H9 (cell line): ENCODE measurements around the gene ZNF709. TPM values are rescaled to one million over a fixed set of nuclear protein-coding genes. Genes with fewer than 3 reads are reported as not detected.
A peak's percentile ranks its signal among the peaks of the same experiment; 100 is the strongest.

ENCODE experiments used
- DNase-seq: peaks from one replicate; pipeline ENCODE4 v3.0.0-alpha.2; 2017
- H2AFZ ChIP-seq: one replicate; pipeline ENCODE4 v1.6.1; 2013; ENCODE audit warnings: mild to moderate bottlenecking, low read length, control low read depth, moderate library complexity
- H2AK5ac ChIP-seq: 2 replicates; pipeline ENCODE4 v1.6.1; 2013; ENCODE audit warnings: low read length, control low read depth, mixed read lengths; ENCODE audit not compliant: insufficient read length
- H2BK120ac ChIP-seq: one replicate; pipeline ENCODE4 v1.6.1; 2013; ENCODE audit warnings: low read depth, mild to moderate bottlenecking, low read length, control low read depth, inconsistent platforms; ENCODE audit not compliant: poor library complexity, severe bottlenecking
- H2BK12ac ChIP-seq: 2 replicates; pipeline ENCODE4 v1.6.1; 2013; ENCODE audit warnings: low read length, control low read depth, mixed read lengths, low read depth; ENCODE audit not compliant: insufficient read length
- H2BK15ac ChIP-seq: 2 replicates; pipeline ENCODE4 v1.6.1; 2013; ENCODE audit warnings: low read depth, low read length, control low read depth
- H2BK20ac ChIP-seq: one replicate; pipeline ENCODE4 v1.6.1; 2013; ENCODE audit warnings: low read depth, mild to moderate bottlenecking, low read length, control low read depth, inconsistent platforms; ENCODE audit not compliant: poor library complexity, severe bottlenecking
- H2BK5ac ChIP-seq: 2 replicates; pipeline ENCODE4 v1.6.1; 2013; ENCODE audit warnings: low read length, control low read depth, mixed read lengths; ENCODE audit not compliant: insufficient read length
- H3K14ac ChIP-seq: 2 replicates; pipeline ENCODE4 v1.6.1; 2013; ENCODE audit warnings: low read length, control low read depth; ENCODE audit not compliant: insufficient read depth
- H3K18ac ChIP-seq: 2 replicates; pipeline ENCODE4 v1.6.1; 2013; ENCODE audit warnings: low read depth, mild to moderate bottlenecking, mixed read lengths, low read length, control low read depth; ENCODE audit not compliant: insufficient read length
- H3K23ac ChIP-seq: 2 replicates; pipeline ENCODE4 v1.6.1; 2013; ENCODE audit warnings: low read length, control low read depth, mixed read lengths, low read depth; ENCODE audit not compliant: insufficient read length
- H3K23me2 ChIP-seq: 2 replicates; pipeline ENCODE4 v1.6.1; 2013; ENCODE audit warnings: low read depth, mild to moderate bottlenecking, mixed read lengths, low read length, control low read depth; ENCODE audit not compliant: insufficient read length, poor library complexity, severe bottlenecking
- H3K27ac ChIP-seq: 2 replicates; pipeline ENCODE4 v1.5.1; 2013; ENCODE audit warnings: low read length, control low read depth, mixed read lengths, low read depth; ENCODE audit not compliant: insufficient read length
- H3K27me3 ChIP-seq: 2 replicates; pipeline ENCODE4 v1.6.1; 2013; ENCODE audit warnings: low read length, control low read depth, inconsistent platforms; ENCODE audit not compliant: insufficient read depth
- H3K4ac ChIP-seq: 2 replicates; pipeline ENCODE4 v1.6.1; 2013; ENCODE audit warnings: low read depth, mild to moderate bottlenecking, control low read depth, inconsistent platforms, low read length, moderate library complexity
- H3K4me1 ChIP-seq: 2 replicates; pipeline ENCODE4 v1.6.1; 2013; ENCODE audit warnings: low read length, control low read depth, inconsistent platforms; ENCODE audit not compliant: insufficient read depth
- H3K4me2 ChIP-seq: 2 replicates; pipeline ENCODE4 v1.6.1; 2013; ENCODE audit warnings: low read length, control low read depth, mixed read lengths; ENCODE audit not compliant: insufficient read length, insufficient read depth
- H3K56ac ChIP-seq: 2 replicates; pipeline ENCODE4 v1.6.1; 2013; ENCODE audit warnings: low read depth, mild to moderate bottlenecking, mixed read lengths, low read length, control low read depth; ENCODE audit not compliant: insufficient read length
- H3K79me1 ChIP-seq: 2 replicates; pipeline ENCODE4 v1.6.1; 2013; ENCODE audit warnings: low read depth, mild to moderate bottlenecking, moderate library complexity, low read length, control low read depth, inconsistent platforms; ENCODE audit not compliant: insufficient read depth, poor library complexity, severe bottlenecking
- H3K79me2 ChIP-seq: 2 replicates; pipeline ENCODE4 v1.6.1; 2013; ENCODE audit warnings: low read length, control low read depth, inconsistent platforms; ENCODE audit not compliant: insufficient read depth
- H3K9ac ChIP-seq: 2 replicates; pipeline ENCODE4 v1.6.1; 2013; ENCODE audit warnings: low read length, control low read depth, mixed read lengths; ENCODE audit not compliant: insufficient read length; ENCODE audit errors: extremely low read depth
- H3K9me3 ChIP-seq: one replicate; pipeline ENCODE4 v1.6.1; 2013; ENCODE audit warnings: low read depth, low read length, inconsistent platforms; ENCODE audit not compliant: control insufficient read depth
- H3T11ph ChIP-seq: one replicate; pipeline ENCODE4 v1.6.1; 2013; ENCODE audit warnings: mild to moderate bottlenecking, low read length, control low read depth, inconsistent platforms
- H4K20me1 ChIP-seq: one replicate; pipeline ENCODE4 v1.6.1; 2013; ENCODE audit not compliant: control insufficient read depth, insufficient read length, insufficient read depth
- H4K5ac ChIP-seq: 2 replicates; pipeline ENCODE4 v1.6.1; 2013; ENCODE audit warnings: low read depth, mild to moderate bottlenecking, mixed read lengths, low read length, control low read depth; ENCODE audit not compliant: insufficient read length
- H4K8ac ChIP-seq: replicated peaks from 2 replicates; pipeline ENCODE4 v1.6.1; 2013; ENCODE audit warnings: low read length, control low read depth, mixed read lengths, low read depth; ENCODE audit not compliant: insufficient read length
- H4K91ac ChIP-seq: 2 replicates; pipeline ENCODE4 v1.6.1; 2013; ENCODE audit warnings: low read depth, mild to moderate bottlenecking, moderate library complexity, mixed read lengths, low read length, control low read depth; ENCODE audit not compliant: insufficient read length
- H3K27ac Mint-ChIP-seq, 3 experiments: 2 replicates in 2 of 3; 3 replicates in 1 of 3; pipeline ENCODE4 v1.8.0; 2020 to 2021; ENCODE audit warnings: mixed read lengths in 3 of 3, mild to moderate bottlenecking in 1 of 3, moderate library complexity in 1 of 3
- H3K27me3 Mint-ChIP-seq: 2 replicates; pipeline ENCODE4 v1.8.0; 2021; ENCODE audit warnings: low read depth, mild to moderate bottlenecking, moderate library complexity, mixed read lengths
- H3K36me3 Mint-ChIP-seq, 3 experiments: 2 replicates in 2 of 3; 3 replicates in 1 of 3; pipeline ENCODE4 v1.8.0; 2020 to 2021; ENCODE audit warnings: low read depth in 3 of 3, mixed read lengths in 3 of 3; ENCODE audit not compliant: insufficient read depth in 1 of 3
- H3K4me1 Mint-ChIP-seq, 2 experiments: 2 replicates each; pipeline ENCODE4 v1.8.0; 2020; ENCODE audit warnings: mixed read lengths in 2 of 2
- H3K4me3 Mint-ChIP-seq, 2 experiments: 2 replicates in 1 of 2; 3 replicates in 1 of 2; pipeline ENCODE4 v1.8.0; 2020 to 2021; ENCODE audit warnings: mild to moderate bottlenecking in 2 of 2, mixed read lengths in 2 of 2, moderate library complexity in 1 of 2
- H3K9me3 Mint-ChIP-seq, 2 experiments: 2 replicates in 1 of 2; 3 replicates in 1 of 2; pipeline ENCODE4 v1.8.0; 2020; ENCODE audit warnings: mild to moderate bottlenecking in 2 of 2, mixed read lengths in 2 of 2, moderate library complexity in 1 of 2
- CTCF ChIP-seq: fragments of 200-600 bp; sonication (generic); conservative IDR thresholded peaks from 3 replicates; pipeline ENCODE4 v1.8.0; 2021; ENCODE audit warnings: antibody characterized with exemption, mild to moderate bottlenecking
- WGBS: extraction: QIAGEN DNeasy Blood & Tissue Kit; methylation state at CpG from one replicate; pipeline ENCODE4 v1.1.7; 2013; ENCODE audit warnings: missing lambda C conversion rate, low lambda C conversion rate, mixed read lengths; ENCODE audit not compliant: insufficient read length; ENCODE audit errors: extremely low coverage; 5-methylcytosine and 5-hydroxymethylcytosine counted together
- total RNA-seq: library from RNA; stranded (reverse); gene quantifications from 2 replicates; pipeline ENCODE4 v1.2.1, GENCODE V29; 2021

ZNF709 gene
- total RNA-seq, 1 experiment from 2014 or later, result 2.1 TPM

GRCh38 chr19:12484011-12484370, 625 bp downstream of the ZNF709 start:
- no peak overlapping the region for H3K56ac ChIP-seq
- no peak overlapping the region; a peak in 1 of 7 replicates for H3K27ac Mint-ChIP-seq
- H2BK20ac ChIP-seq, result no peak overlapping the region
- no peaks in the 10 kb centered on the region for H3K9me3 Mint-ChIP-seq
- H3K23me2 ChIP-seq, result peaks cover 10% of the 10 kb centered on the region
- H3K79me1 ChIP-seq, result no peaks in the 10 kb centered on the region
- H2AK5ac ChIP-seq, result no peak overlapping the region
- no peak overlapping the region for H4K91ac ChIP-seq
- peaks cover 11% of the 10 kb centered on the region for H3K27me3 Mint-ChIP-seq
- peak overlapping the region; percentile 84 for H3K4me2 ChIP-seq
- no peaks in the 10 kb centered on the region for H3K79me2 ChIP-seq
- no peak overlapping the region for H2BK120ac ChIP-seq
- H3K4ac ChIP-seq, result no peak overlapping the region
- H3K9me3 ChIP-seq, result no peaks in the 10 kb centered on the region
- no peaks in the 10 kb centered on the region; a peak in 1 of 7 replicates for H3K36me3 Mint-ChIP-seq
- no peak overlapping the region for H2AFZ ChIP-seq
- no peak for TF ChIP-seq CTCF
- H3K27ac ChIP-seq, result no peak overlapping the region
- no peak overlapping the region for H2BK12ac ChIP-seq
- peak overlapping the region; percentile 66 for H3K9ac ChIP-seq
- WGBS, result no CpG with 5 or more reads among the region's 13 CpGs
- no peaks in the 10 kb centered on the region; the same call in 1 of the 2 replicates for H3K4me1 ChIP-seq
- no peak overlapping the region for H4K8ac ChIP-seq
- no peaks in the 10 kb centered on the region for H4K20me1 ChIP-seq
- DNase-seq, result no peak
- no peak overlapping the region for H4K5ac ChIP-seq
- H3K4me3 Mint-ChIP-seq, result peak overlapping the region; percentile 83 to 87
- no peak overlapping the region for H3K18ac ChIP-seq
- H3K14ac ChIP-seq, result no peak overlapping the region
- H2BK5ac ChIP-seq, result no peak overlapping the region
- H3K4me1 Mint-ChIP-seq, result peaks cover 13 to 19% of the 10 kb centered on the region in 2 experiments
- H2BK15ac ChIP-seq, result no peak overlapping the region
- H3T11ph ChIP-seq, result no peak overlapping the region
- H3K23ac ChIP-seq, result no peak overlapping the region
- H3K27me3 ChIP-seq, result no peaks in the 10 kb centered on the region; the same call in 1 of the 2 replicates
